ENCODE measurements around the gene KCTD17.

KCTD17 gene

GRCh38 chr22:37054600-37055365 lies 3.2 kb downstream of the KCTD17 start:
- Histone ChIP-seq H3K27ac (ENCODE audit: low read depth, low read length) (no peak overlapping the region), H3K9me3 (ENCODE audit: control insufficient read depth, insufficient read depth, low read depth, low read length) (no peaks in the 10 kb centered on the region), H3K4me3 (ENCODE audit: low read depth, low read length) (no peak overlapping the region), H3K9ac (ENCODE audit: low read length) (no peak overlapping the region), H3K36me3 (ENCODE audit: control insufficient read depth, insufficient read depth, low read length) (peaks cover 35% of the 10 kb centered on the region), H3K4me1 (ENCODE audit: control insufficient read depth, insufficient read depth, low read length) (peaks cover 7% of the 10 kb centered on the region), H3K27me3 (ENCODE audit: control insufficient read depth, insufficient read depth, low read length) (peaks cover 6% of the 10 kb centered on the region; the same call in 1 of the 2 replicates)

GRCh38 chr22:37056246-37056645 lies 4.7 kb downstream of the KCTD17 start:
- Histone ChIP-seq H3K9me3 (ENCODE audit: control insufficient read depth, insufficient read depth, low read depth, low read length) (no peaks in the 10 kb centered on the region), H3K36me3 (ENCODE audit: control insufficient read depth, insufficient read depth, low read length) (peaks cover 41% of the 10 kb centered on the region), H3K4me1 (ENCODE audit: control insufficient read depth, insufficient read depth, low read length) (peaks cover 4% of the 10 kb centered on the region), H3K27ac (ENCODE audit: low read depth, low read length) (no peak overlapping the region), H3K4me3 (ENCODE audit: low read depth, low read length) (no peak overlapping the region), H3K27me3 (ENCODE audit: control insufficient read depth, insufficient read depth, low read length) (no peaks in the 10 kb centered on the region), H3K9ac (ENCODE audit: low read length) (no peak overlapping the region)

- Histone ChIP-seq H3K9me3 (ENCODE audit: control insufficient read depth, insufficient read depth, low read depth, low read length) (no peaks in the 10 kb centered on the region), H3K27me3 (ENCODE audit: control insufficient read depth, insufficient read depth, low read length) (no peaks in the 10 kb centered on the region), H3K9ac (ENCODE audit: low read length) (no peak overlapping the region), H3K36me3 (ENCODE audit: control insufficient read depth, insufficient read depth, low read length) (peaks cover 41% of the 10 kb centered on the region), H3K4me3 (ENCODE audit: low read depth, low read length) (no peak overlapping the region), H3K4me1 (ENCODE audit: control insufficient read depth, insufficient read depth, low read length) (peaks cover 10% of the 10 kb centered on the region), H3K27ac (ENCODE audit: low read depth, low read length) (no peak overlapping the region)
These were observed 5.7 kb downstream of the KCTD17 start for GRCh38 chr22:37057226-37057625.

DNA sequence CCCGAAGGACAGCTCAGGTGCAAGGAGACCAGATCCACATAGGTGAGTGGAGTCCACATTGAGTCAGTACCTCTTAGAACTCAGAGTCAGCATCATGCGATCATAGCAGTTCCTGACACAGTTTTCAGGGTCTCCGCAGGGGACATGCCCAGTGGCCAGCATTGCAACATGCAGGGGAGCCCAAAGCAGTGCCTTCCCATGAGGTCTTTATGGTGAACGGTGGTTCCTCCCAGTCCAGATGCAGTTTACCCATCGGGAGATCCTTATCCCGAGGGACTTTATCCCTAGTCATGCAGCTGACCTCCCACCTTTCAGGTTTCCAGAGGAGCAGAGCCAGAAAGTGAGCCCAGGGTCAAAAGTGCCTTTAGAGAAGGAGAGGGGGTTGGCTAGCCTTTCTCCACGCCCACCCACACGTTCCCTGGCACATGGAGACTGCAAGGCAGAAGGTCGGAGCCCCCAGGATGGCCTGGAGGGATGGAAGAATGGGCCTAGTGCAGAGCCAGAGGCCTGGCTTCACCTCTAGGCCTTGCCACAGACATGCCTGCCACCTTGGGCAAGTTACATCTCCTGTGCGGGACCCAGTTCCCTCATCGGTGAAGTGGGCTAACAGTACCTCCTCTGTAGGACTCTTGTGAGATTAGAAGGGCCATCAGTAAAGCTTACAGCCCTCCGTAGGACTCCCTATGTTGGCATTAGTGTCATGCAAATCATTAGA lies 6.4 kb downstream of the KCTD17 start:
- peaks cover 41% of the 10 kb centered on the region for H3K36me3 ChIP-seq (ENCODE audit: control insufficient read depth, insufficient read depth, low read length)

DNA sequence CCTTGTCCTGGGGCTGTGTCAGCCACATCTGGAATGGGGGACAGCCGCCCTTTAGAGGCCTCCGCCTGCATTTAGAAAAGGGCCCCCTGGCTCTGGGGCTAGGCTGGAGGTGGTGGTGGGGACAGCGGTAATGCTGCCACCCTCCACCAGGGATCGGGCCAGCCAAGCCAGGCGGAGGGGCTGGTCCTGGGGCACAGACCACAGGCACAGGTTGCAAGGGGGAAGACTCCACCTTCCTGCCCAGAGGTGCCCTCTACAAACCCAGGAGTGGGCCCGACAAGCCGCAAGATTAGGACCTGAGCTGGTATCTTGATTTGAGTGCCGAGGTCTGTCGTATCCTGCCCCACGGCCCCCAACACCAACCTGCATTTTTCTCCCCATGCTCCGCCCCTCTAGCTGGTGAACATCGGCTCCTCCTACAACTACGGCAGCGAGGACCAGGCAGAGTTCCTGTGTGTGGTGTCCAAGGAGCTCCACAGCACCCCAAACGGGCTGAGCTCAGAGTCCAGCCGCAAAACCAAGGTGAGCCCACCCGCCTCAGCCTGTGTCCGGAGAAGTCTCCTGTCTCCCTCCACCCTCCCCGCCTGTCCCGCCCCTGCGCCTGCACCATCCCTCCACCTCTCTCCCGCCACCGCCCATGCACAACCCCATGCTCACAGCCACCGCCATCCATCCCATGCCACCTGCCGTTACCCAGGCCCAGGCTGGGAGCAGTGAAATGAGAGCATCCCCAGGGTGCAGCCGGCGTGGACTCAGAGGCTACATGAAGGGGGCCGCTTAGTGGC lies 7.6 kb downstream of the KCTD17 start:
- no peak overlapping the region for H3K4me3 ChIP-seq (ENCODE audit: low read depth, low read length)
- no peaks in the 10 kb centered on the region for H3K9me3 ChIP-seq (ENCODE audit: control insufficient read depth, insufficient read depth, low read depth, low read length)
- H3K27ac ChIP-seq (ENCODE audit: low read depth, low read length) = no peak overlapping the region
- peaks cover 16% of the 10 kb centered on the region for H3K4me1 ChIP-seq (ENCODE audit: control insufficient read depth, insufficient read depth, low read length)
- no peak overlapping the region for H3K9ac ChIP-seq (ENCODE audit: low read length)
- H3K36me3 ChIP-seq (ENCODE audit: control insufficient read depth, insufficient read depth, low read length) = peaks cover 36% of the 10 kb centered on the region
- no peaks in the 10 kb centered on the region for H3K27me3 ChIP-seq (ENCODE audit: control insufficient read depth, insufficient read depth, low read length)

More for the DNA sequence above, 6.4 kb downstream of the KCTD17 start:
- peaks cover 11% of the 10 kb centered on the region for H3K4me1 ChIP-seq (ENCODE audit: control insufficient read depth, insufficient read depth, low read length)
- H3K9me3 ChIP-seq (ENCODE audit: control insufficient read depth, insufficient read depth, low read depth, low read length) = no peaks in the 10 kb centered on the region
- H3K27ac ChIP-seq (ENCODE audit: low read depth, low read length) = no peak overlapping the region
- H3K4me3 ChIP-seq (ENCODE audit: low read depth, low read length) = no peak overlapping the region
- H3K9ac ChIP-seq (ENCODE audit: low read length) = no peak overlapping the region
- no peaks in the 10 kb centered on the region for H3K27me3 ChIP-seq (ENCODE audit: control insufficient read depth, insufficient read depth, low read length)

GRCh38 chr22:37059876-37060449 lies 8.4 kb downstream of the KCTD17 start:
- peaks cover 35% of the 10 kb centered on the region for H3K36me3 ChIP-seq (ENCODE audit: control insufficient read depth, insufficient read depth, low read length)
- peaks cover 16% of the 10 kb centered on the region for H3K4me1 ChIP-seq (ENCODE audit: control insufficient read depth, insufficient read depth, low read length)
- H3K27ac ChIP-seq (ENCODE audit: low read depth, low read length) = no peak overlapping the region
- H3K27me3 ChIP-seq (ENCODE audit: control insufficient read depth, insufficient read depth, low read length) = no peaks in the 10 kb centered on the region
- no peaks in the 10 kb centered on the region for H3K9me3 ChIP-seq (ENCODE audit: control insufficient read depth, insufficient read depth, low read depth, low read length)
- no peak overlapping the region for H3K9ac ChIP-seq (ENCODE audit: low read length)
- no peak overlapping the region for H3K4me3 ChIP-seq (ENCODE audit: low read depth, low read length)

- Histone ChIP-seq H3K9ac (ENCODE audit: low read length) (no peak overlapping the region), H3K9me3 (ENCODE audit: control insufficient read depth, insufficient read depth, low read depth, low read length) (no peaks in the 10 kb centered on the region), H3K27me3 (ENCODE audit: control insufficient read depth, insufficient read depth, low read length) (0 out of 2 replicates have a peak, but pooled peaks cover under 1% of the 10 kb centered on the region), H3K36me3 (ENCODE audit: control insufficient read depth, insufficient read depth, low read length) (peaks cover 29% of the 10 kb centered on the region), H3K4me1 (ENCODE audit: control insufficient read depth, insufficient read depth, low read length) (peaks cover 16% of the 10 kb centered on the region), H3K4me3 (ENCODE audit: low read depth, low read length) (no peak overlapping the region), H3K27ac (ENCODE audit: low read depth, low read length) (no peak overlapping the region)
These were observed 9.5 kb downstream of the KCTD17 start for GRCh38 chr22:37060801-37061610.

DNA sequence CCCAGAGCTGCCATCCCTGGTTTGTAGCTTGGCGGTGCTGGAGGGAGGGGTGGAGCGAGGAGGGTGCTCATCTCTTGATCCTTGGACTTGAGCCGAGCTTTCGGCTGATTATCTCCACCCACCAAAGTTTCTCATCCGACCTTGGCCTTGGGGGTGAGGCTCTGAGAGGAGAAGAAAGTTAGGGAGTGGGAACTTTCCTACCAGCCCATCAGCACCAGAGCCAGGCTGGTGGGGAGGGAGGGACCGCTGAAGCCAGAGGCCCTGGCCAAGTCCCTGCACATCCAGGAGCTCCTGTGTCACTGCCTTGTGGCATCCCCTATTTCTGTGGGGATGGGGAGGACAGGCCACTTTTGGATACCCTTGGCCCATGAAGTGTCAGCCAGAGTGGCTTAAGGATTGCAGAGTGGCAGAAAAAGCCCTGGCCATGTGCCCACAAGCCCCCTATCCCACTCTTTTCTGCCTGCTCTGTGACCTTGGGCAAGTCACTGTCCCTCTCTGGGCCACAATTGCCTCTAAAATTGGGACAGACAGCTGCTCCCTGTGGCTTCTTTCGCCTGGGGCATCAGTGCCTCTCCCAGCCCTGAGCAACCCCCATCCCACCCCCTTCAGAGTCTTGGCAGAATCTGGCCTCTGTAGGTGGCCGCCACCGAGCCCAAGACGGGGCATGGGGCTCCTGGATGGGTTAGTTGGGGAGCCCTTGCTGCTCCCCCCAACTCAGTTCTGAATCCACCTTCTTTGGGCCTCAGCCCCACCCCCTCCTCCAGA lies 10.3 kb downstream of the KCTD17 start:
- Histone ChIP-seq H3K4me3 (ENCODE audit: low read depth, low read length) (no peak overlapping the region), H3K27me3 (ENCODE audit: control insufficient read depth, insufficient read depth, low read length) (peaks cover 8% of the 10 kb centered on the region), H3K36me3 (ENCODE audit: control insufficient read depth, insufficient read depth, low read length) (peaks cover 22% of the 10 kb centered on the region), H3K27ac (ENCODE audit: low read depth, low read length) (no peak overlapping the region), H3K9ac (ENCODE audit: low read length) (no peak overlapping the region), H3K9me3 (ENCODE audit: control insufficient read depth, insufficient read depth, low read depth, low read length) (no peaks in the 10 kb centered on the region), H3K4me1 (ENCODE audit: control insufficient read depth, insufficient read depth, low read length) (peaks cover 16% of the 10 kb centered on the region)

DNA sequence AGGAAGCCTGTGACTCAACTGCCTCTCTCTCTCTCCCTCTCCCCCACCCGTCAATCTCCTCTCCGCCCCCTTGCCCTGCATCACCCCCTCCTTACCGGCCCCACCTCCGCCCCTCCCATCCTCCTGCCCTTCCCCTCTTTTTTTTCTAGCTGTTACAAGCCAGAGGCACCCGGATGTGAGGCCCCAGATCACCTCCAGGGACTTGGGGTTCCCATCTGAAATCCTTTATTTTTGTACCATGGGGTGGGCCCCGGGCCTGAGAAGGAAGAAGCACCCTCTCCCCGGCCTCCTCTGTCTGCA lies 10.8 kb downstream of the KCTD17 start:
- H3K4me3 ChIP-seq (ENCODE audit: low read depth, low read length) = no peak overlapping the region
- H3K9ac ChIP-seq (ENCODE audit: low read length) = no peak overlapping the region
- H3K9me3 ChIP-seq (ENCODE audit: control insufficient read depth, insufficient read depth, low read depth, low read length) = no peaks in the 10 kb centered on the region
- H3K4me1 ChIP-seq (ENCODE audit: control insufficient read depth, insufficient read depth, low read length) = peaks cover 16% of the 10 kb centered on the region
- no peak overlapping the region for H3K27ac ChIP-seq (ENCODE audit: low read depth, low read length)
- peaks cover 11% of the 10 kb centered on the region for H3K27me3 ChIP-seq (ENCODE audit: control insufficient read depth, insufficient read depth, low read length)
- H3K36me3 ChIP-seq (ENCODE audit: control insufficient read depth, insufficient read depth, low read length) = peaks cover 16% of the 10 kb centered on the region
